H1 (cell line): ENCODE data around the gene LRBA. TPM values are rescaled to one million over a fixed set of nuclear protein-coding genes. Genes with fewer than 3 reads are reported as not detected.
"Not testable (repeated sequence)": the region's sequence is repeated elsewhere in the genome, so short reads cannot be mapped to it uniquely, and the experiment has no call there.

ENCODE experiments used
- CTCF ChIA-PET: fragments of 300-600 bp; sonication (Branson Sonifier 250); formaldehyde crosslinking; loops from one replicate; lab custom pipeline; 2021; ENCODE audit not compliant: partially characterized antibody; lab: Charles Lee
- POLR2A ChIA-PET: fragments of 300-600 bp; sonication (Branson Sonifier 250); formaldehyde crosslinking; loops from one replicate; lab custom pipeline; 2021; ENCODE audit warnings: inconsistent platforms; ENCODE audit not compliant: partially characterized antibody; lab: Charles Lee
- DNase-seq, 2 experiments: peaks; one replicate each; pipeline versions ENCODE4 v3.0.0 to v3.0.0-alpha.2; 2010 to 2022; ENCODE audit warnings: low spot score in 2 of 2, low read depth in 1 of 2, mixed read lengths in 1 of 2
- FAIRE-seq: peaks from 2 replicates; lab custom pipeline; 2011; peaks lifted over from hg19 to GRCh38; lab: Jason Lieb, UNC
- H2AFZ ChIP-seq: 2 replicates; pipeline ENCODE4 v1.8.1; 2012; ENCODE audit warnings: low read length, inconsistent platforms
- H2AK5ac ChIP-seq: 2 replicates; pipeline ENCODE4 v1.6.1; 2013; ENCODE audit warnings: low read depth, low read length
- H2BK120ac ChIP-seq: replicated peaks from 2 replicates; pipeline ENCODE3; 2013; ENCODE audit warnings: low read depth, low read length, inconsistent platforms
- H2BK12ac ChIP-seq: 2 replicates; pipeline ENCODE4 v1.6.1; 2013; ENCODE audit warnings: low read depth, low read length
- H2BK15ac ChIP-seq: 2 replicates; pipeline ENCODE4 v1.6.1; 2013; ENCODE audit warnings: low read length
- H2BK20ac ChIP-seq: 2 replicates; pipeline ENCODE4 v1.6.1; 2013; ENCODE audit warnings: low read length
- H2BK5ac ChIP-seq: 2 replicates; pipeline ENCODE4 v1.6.1; 2013; ENCODE audit warnings: low read depth, low read length
- H3K14ac ChIP-seq: 2 replicates; pipeline ENCODE4 v1.6.1; 2013; ENCODE audit warnings: inconsistent platforms; ENCODE audit not compliant: insufficient read length
- H3K18ac ChIP-seq: 2 replicates; pipeline ENCODE4 v1.6.1; 2013; ENCODE audit warnings: low read length; ENCODE audit errors: extremely low read depth
- H3K23ac ChIP-seq: 2 replicates; pipeline ENCODE4 v1.6.1; 2013; ENCODE audit warnings: inconsistent platforms; ENCODE audit not compliant: insufficient read length
- H3K23me2 ChIP-seq: 2 replicates; pipeline ENCODE4 v1.6.1; 2013; ENCODE audit warnings: low read depth, low read length
- H3K27ac ChIP-seq: 2 replicates; pipeline ENCODE4 v1.6.1; 2011; ENCODE audit warnings: low read depth, low read length, inconsistent platforms
- H3K27me3 ChIP-seq, 4 experiments: replicated peaks in 1 of 4; 1 replicate in 1 of 4; 2 replicates in 3 of 4; pipeline versions ENCODE4 v1.6.1 to v1.8.1; 2011 to 2013; ENCODE audit warnings: low read length in 3 of 4, mild to moderate bottlenecking in 3 of 4, inconsistent platforms in 2 of 4, mixed read lengths in 2 of 4, moderate library complexity in 1 of 4; ENCODE audit not compliant: control insufficient read depth in 3 of 4, insufficient read depth in 3 of 4; ENCODE audit errors: extremely low read depth in 1 of 4
- H3K36me3 ChIP-seq, 4 experiments: 2 replicates each; pipeline versions ENCODE4 v1.6.1 to v1.8.1; 2011 to 2013; ENCODE audit warnings: mild to moderate bottlenecking in 4 of 4, low read length in 3 of 4, moderate library complexity in 2 of 4, control low read depth in 1 of 4, inconsistent platforms in 1 of 4; ENCODE audit not compliant: insufficient read depth in 4 of 4, control insufficient read depth in 2 of 4
- H3K4ac ChIP-seq: replicated peaks from 2 replicates; pipeline ENCODE3; 2013; ENCODE audit warnings: low read length, low read depth, mixed read lengths, inconsistent platforms; ENCODE audit not compliant: insufficient read length
- H3K4me1 ChIP-seq, 4 experiments: replicated peaks in 1 of 4; 1 replicate in 1 of 4; 2 replicates in 3 of 4; pipeline versions ENCODE4 v1.6.1 to v1.8.1; 2011 to 2013; ENCODE audit warnings: low read length in 3 of 4, inconsistent platforms in 2 of 4, mixed read lengths in 1 of 4; ENCODE audit not compliant: insufficient read depth in 4 of 4, control insufficient read depth in 3 of 4
- H3K4me2 ChIP-seq, 2 experiments: 2 replicates each; pipeline versions ENCODE4 v1.6.1 to v1.8.1; 2011 to 2013; ENCODE audit warnings: low read depth in 2 of 2, low read length in 2 of 2, control low read depth in 1 of 2, inconsistent platforms in 1 of 2, mild to moderate bottlenecking in 1 of 2; ENCODE audit not compliant: insufficient read depth in 1 of 2
- H3K4me3 ChIP-seq, 4 experiments: fragments of 200-600, 300-600 bp in 1 of 4; sonication (generic), shearing (Covaris generic), sonication (Bioruptor Twin) in 1 of 4; 2 replicates each; pipeline versions ENCODE4 v1.5.1 to v1.8.1; 2011 to 2016; ENCODE audit warnings: low read length in 4 of 4, low read depth in 3 of 4, control low read depth in 2 of 4, inconsistent platforms in 2 of 4, mild to moderate bottlenecking in 2 of 4, mixed read lengths in 1 of 4, moderate library complexity in 1 of 4; ENCODE audit not compliant: insufficient read depth in 2 of 4; ENCODE audit errors: extremely low read depth in 1 of 4
- H3K56ac ChIP-seq: replicated peaks from 2 replicates; pipeline ENCODE3; 2013; ENCODE audit warnings: low read depth, mild to moderate bottlenecking, mixed read lengths, low read length, inconsistent platforms; ENCODE audit not compliant: insufficient read length
- H3K79me1 ChIP-seq: 2 replicates; pipeline ENCODE4 v1.6.1; 2013; ENCODE audit warnings: low read depth, low read length, control low read depth
- H3K79me2 ChIP-seq, 2 experiments: 2 replicates each; pipeline versions ENCODE4 v1.6.1 to v1.8.1; 2012 to 2013; ENCODE audit warnings: low read length in 2 of 2, mild to moderate bottlenecking in 2 of 2, inconsistent platforms in 1 of 2; ENCODE audit not compliant: insufficient read depth in 2 of 2, control insufficient read depth in 1 of 2
- H3K9ac ChIP-seq, 4 experiments: replicated peaks in 1 of 4; 1 replicate in 1 of 4; 2 replicates in 3 of 4; pipeline versions ENCODE4 v1.6.1 to v1.8.1; 2011 to 2013; ENCODE audit warnings: low read depth in 3 of 4, low read length in 3 of 4, control low read depth in 2 of 4, mild to moderate bottlenecking in 2 of 4, moderate library complexity in 2 of 4, inconsistent platforms in 1 of 4; ENCODE audit errors: extremely low read depth in 1 of 4
- H3K9me3 ChIP-seq, 2 experiments: 2 replicates each; pipeline versions ENCODE4 v1.6.1 to v1.8.1; 2012 to 2013; ENCODE audit warnings: mild to moderate bottlenecking in 2 of 2, moderate library complexity in 2 of 2, control low read depth in 1 of 2, inconsistent platforms in 1 of 2, low read depth in 1 of 2, low read length in 1 of 2, mixed read lengths in 1 of 2; ENCODE audit not compliant: insufficient read depth in 2 of 2
- H4K20me1 ChIP-seq, 2 experiments: replicated peaks in 1 of 2; 2 replicates each; pipeline versions ENCODE3 to v1.8.1; 2011 to 2013; ENCODE audit warnings: inconsistent platforms in 2 of 2, low read length in 2 of 2, mild to moderate bottlenecking in 1 of 2; ENCODE audit not compliant: insufficient read depth in 2 of 2, control insufficient read depth in 1 of 2
- H4K5ac ChIP-seq: 2 replicates; pipeline ENCODE4 v1.6.1; 2013; ENCODE audit warnings: low read length, low read depth, mixed read lengths, inconsistent platforms; ENCODE audit not compliant: insufficient read length
- H4K8ac ChIP-seq: 2 replicates; pipeline ENCODE4 v1.8.0; 2013; ENCODE audit warnings: mild to moderate bottlenecking, moderate library complexity, low read length, inconsistent platforms; ENCODE audit not compliant: insufficient read depth; ENCODE audit errors: extremely low read depth
- H4K91ac ChIP-seq: replicated peaks from 2 replicates; pipeline ENCODE3; 2013; ENCODE audit warnings: low read length, mixed read lengths, inconsistent platforms; ENCODE audit not compliant: insufficient read length
- WGBS, 2 experiments: shearing (Covaris generic) in 1 of 2; methylation state at CpG; one replicate each; pipeline versions ENCODE4 v1.1.6 to v1.1.7; 2013 to 2015; ENCODE audit warnings: low lambda C conversion rate in 2 of 2, mixed read lengths in 2 of 2, inconsistent platforms in 1 of 2, low coverage in 1 of 2, missing lambda C conversion rate in 1 of 2; ENCODE audit not compliant: insufficient replicate concordance in 2 of 2, insufficient coverage in 1 of 2, insufficient read length in 1 of 2; ENCODE audit errors: extremely low coverage in 1 of 2, missing lambda C conversion rate in 1 of 2; 5-methylcytosine and 5-hydroxymethylcytosine counted together
- polyA plus RNA-seq, 7 experiments: library from polyadenylated mRNA; depleted of rRNA in 3 of 7; stranded (reverse) in 5 of 7; unstranded in 2 of 7; fragments of >200 nt in 5 of 7; fragments of 200-250 nt in 2 of 7; gene quantifications; 1 replicate in 5 of 7; 2 replicates in 1 of 7; 4 replicates in 1 of 7; pipeline versions ENCODE4 v1.2.1 to v1.2.3, GENCODE V29; 2011 to 2013; ENCODE audit warnings: missing spikeins in 2 of 7, mixed read lengths in 2 of 7
- total RNA-seq: library from RNA; stranded (reverse); fragmentation: NEBNext Ultra II Directional; extraction: Animal tissue kit (Norgen Biotek cat#: 25700); gene quantifications from 2 replicates; pipeline ENCODE4 v1.2.1, GENCODE V29; 2021

Gene LRBA
- total and polyA plus RNA-seq, 2 of the 8 experiments (the other 6 are each of a cell fraction or from before 2014, with no cell fraction given), result 54.6 to 83.2 TPM

DNA sequence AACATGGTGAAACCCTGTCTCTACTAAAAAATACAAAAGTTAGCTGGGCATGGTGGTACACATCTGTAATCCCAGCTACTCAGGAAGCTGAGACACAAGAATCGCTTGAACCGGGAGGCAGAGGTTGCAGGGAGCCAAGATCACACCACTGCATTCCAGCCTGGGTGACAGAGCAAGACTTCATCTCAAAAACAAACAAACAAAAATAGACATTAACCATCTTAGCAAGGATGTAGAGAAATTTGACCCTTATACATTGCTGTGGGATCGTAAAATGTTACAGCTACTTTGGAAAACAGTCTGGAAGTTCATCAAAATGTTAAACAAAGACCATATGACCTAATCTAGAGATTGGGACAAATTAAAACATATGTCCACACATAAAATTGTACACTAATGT lies 96.5 kb downstream of the LRBA start:
- 93% methylated on average over 3 of the region's 3 CpGs; no CpG with 5 or more reads in 1 of the 2 experiments for WGBS, 2 experiments
- H3K4me3 ChIP-seq, H2BK20ac ChIP-seq, H2BK5ac ChIP-seq, H3K9ac ChIP-seq, H4K5ac ChIP-seq, H3K79me2 ChIP-seq, H4K8ac ChIP-seq, H2BK120ac ChIP-seq, H2AK5ac ChIP-seq, H4K20me1 ChIP-seq, H3K4ac ChIP-seq, DNase-seq, H2BK12ac ChIP-seq, H2AFZ ChIP-seq, H3K14ac ChIP-seq, H3K23ac ChIP-seq, H3K79me1 ChIP-seq, POLR2A ChIA-PET, H3K23me2 ChIP-seq, FAIRE-seq, H3K9me3 ChIP-seq, H3K4me1 ChIP-seq, H3K56ac ChIP-seq, H3K4me2 ChIP-seq, H3K18ac ChIP-seq, H3K27ac ChIP-seq, H2BK15ac ChIP-seq, H3K27me3 ChIP-seq, CTCF ChIA-PET, H4K91ac ChIP-seq: not testable (repeated sequence)
- H3K36me3 ChIP-seq, result peaks cover 2 to 44% (median 12%) of the 10 kb centered on the region in 4 experiments; a peak in 7 of 8 replicates
